HepG2 (cell line): ENCODE results near the gene ZBTB20.

Experiments
- JARID2 ChIP-seq: sonication (generic); formaldehyde crosslinking; IDR thresholded peaks from 2 replicates; pipeline ENCODE4 v1.8.1; 2023; ENCODE audit warnings: missing genetic modification reagents, inconsistent platforms; ENCODE audit not compliant: insufficient replicate concordance
- POLR2A ChIP-seq, 2 experiments: IDR thresholded peaks; 2 replicates each; pipeline ENCODE4 v1.6.1; 2011; ENCODE audit warnings: low read depth in 2 of 2, low read length in 2 of 2, mild to moderate bottlenecking in 1 of 2, moderate library complexity in 1 of 2; ENCODE audit not compliant: insufficient read depth in 1 of 2
- TF ChIP-seq, protein P1 (sequence below): sonication (generic); formaldehyde crosslinking; IDR thresholded peaks from 2 replicates; pipeline ENCODE4 v1.5.1; 2020; ENCODE audit warnings: mild to moderate bottlenecking, missing genetic modification reagents, moderate library complexity

DNA sequence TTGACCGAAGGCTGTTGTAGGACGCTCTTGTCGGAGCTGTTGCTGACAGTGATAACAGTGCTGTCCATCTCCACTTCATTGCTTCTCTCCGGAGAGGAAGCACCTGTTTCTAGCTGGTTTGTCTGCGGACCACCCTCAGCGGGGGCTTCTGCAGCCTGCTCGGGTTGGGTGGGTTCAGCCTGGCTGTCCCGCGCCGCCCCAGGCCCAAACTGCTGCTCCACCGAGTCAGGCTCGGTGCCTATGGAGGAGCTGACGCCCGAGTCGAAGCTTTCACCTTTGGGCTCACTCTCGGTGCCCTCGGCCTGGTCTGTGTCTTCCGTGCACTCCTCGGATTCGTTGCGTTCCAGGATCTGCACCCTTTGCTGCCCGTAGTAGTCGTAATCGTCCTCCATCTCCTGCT, 796.4 kb downstream of the ZBTB20 start:
- TF ChIP-seq, protein P1, sequence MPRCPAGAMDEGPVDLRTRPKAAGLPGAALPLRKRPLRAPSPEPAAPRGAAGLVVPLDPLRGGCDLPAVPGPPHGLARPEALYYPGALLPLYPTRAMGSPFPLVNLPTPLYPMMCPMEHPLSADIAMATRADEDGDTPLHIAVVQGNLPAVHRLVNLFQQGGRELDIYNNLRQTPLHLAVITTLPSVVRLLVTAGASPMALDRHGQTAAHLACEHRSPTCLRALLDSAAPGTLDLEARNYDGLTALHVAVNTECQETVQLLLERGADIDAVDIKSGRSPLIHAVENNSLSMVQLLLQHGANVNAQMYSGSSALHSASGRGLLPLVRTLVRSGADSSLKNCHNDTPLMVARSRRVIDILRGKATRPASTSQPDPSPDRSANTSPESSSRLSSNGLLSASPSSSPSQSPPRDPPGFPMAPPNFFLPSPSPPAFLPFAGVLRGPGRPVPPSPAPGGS (CRISPR knock-in tag): no peak
- TF ChIP-seq JARID2 (CRISPR knock-in tag) (no peak), POLR2A (IDR thresholded peaks at IDR 0.05; ENCODE audit: insufficient read depth in 1 of 2, low read depth in 2 of 2, low read length in 2 of 2) (no peak)
